OCI-LY7 (cell line): ENCODE measurements around the gene MYO3A.

Source experiments
- EZH2phosphoT487 ChIP-seq: fragments of 200-600 bp; sonication (generic); IDR thresholded peaks from 2 replicates; pipeline ENCODE4 v1.6.1; 2018; ENCODE audit warnings: low read depth, borderline replicate concordance, mild to moderate bottlenecking, mixed run types, antibody characterized with exemption, low read length, moderate library complexity, mixed read lengths
- TF ChIP-seq, protein P1 (sequence below): fragments of 200-600 bp; sonication (generic); conservative IDR thresholded peaks from 2 replicates; pipeline ENCODE4 v1.5.1; 2014; ENCODE audit warnings: mild to moderate bottlenecking, antibody characterized with exemption, low read length, moderate library complexity, mixed read lengths

DNA sequence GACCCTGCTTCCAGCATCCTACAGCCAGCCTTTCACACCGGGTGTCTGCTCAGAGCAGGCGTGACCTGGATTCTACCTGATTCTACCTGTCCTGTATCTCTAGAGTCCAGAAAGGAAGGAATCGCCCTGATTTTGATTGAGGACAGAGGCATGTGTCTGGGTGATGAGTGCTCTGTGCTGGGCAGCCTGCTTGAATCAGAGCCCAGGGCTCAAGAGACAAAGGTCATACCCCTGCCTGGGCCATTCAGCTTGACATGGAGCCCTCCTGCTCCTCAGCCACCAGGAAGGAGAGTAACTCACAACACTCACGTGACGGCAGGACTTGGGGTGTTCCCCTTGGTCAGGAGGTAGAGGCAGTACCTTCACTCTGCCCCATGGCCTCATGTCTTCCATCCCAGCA is 293.8 kb downstream of the MYO3A start:
- TF ChIP-seq, protein P1, sequence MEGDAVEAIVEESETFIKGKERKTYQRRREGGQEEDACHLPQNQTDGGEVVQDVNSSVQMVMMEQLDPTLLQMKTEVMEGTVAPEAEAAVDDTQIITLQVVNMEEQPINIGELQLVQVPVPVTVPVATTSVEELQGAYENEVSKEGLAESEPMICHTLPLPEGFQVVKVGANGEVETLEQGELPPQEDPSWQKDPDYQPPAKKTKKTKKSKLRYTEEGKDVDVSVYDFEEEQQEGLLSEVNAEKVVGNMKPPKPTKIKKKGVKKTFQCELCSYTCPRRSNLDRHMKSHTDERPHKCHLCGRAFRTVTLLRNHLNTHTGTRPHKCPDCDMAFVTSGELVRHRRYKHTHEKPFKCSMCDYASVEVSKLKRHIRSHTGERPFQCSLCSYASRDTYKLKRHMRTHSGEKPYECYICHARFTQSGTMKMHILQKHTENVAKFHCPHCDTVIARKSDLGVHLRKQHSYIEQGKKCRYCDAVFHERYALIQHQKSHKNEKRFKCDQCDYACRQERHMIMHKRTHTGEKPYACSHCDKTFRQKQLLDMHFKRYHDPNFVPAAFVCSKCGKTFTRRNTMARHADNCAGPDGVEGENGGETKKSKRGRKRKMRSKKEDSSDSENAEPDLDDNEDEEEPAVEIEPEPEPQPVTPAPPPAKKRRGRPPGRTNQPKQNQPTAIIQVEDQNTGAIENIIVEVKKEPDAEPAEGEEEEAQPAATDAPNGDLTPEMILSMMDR, result no peak
- TF ChIP-seq EZH2phosphoT487, result no peak
